ENCODE measurements around the gene SMIM38.

DNA sequence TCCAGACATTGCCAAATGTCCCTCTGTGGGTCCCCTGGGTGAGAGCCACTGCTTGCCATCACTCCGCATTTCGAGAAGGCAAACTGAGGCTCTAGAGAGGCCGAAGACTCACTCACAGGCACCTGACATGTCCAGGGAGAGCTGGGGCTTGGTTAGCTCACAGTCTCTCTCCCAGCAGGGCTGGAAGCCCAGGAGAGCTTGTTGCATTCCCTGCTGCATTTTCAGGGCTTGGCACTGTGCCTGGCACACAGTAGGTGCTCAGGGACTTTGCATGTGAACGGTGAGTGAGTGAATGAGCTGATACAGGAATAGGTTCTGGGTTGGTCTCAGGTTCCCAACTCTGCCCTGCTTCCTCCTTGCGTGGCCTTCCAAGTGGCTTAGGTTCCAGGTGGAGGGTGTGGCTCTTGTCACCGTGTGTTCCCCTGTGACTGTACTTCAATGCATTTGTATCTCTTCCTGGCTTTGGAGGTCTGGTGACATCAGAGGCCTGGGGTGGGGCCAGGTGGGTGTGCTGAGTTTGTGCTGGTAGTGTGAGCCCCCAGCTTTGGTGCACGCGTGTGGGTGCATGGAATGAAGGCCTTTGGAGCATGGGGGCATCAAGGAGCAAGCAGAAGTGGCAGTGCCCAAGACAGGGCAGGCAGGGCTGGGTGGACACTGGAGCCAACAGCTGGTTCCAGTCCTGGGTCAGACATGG, 18.4 kb upstream of the SMIM38 start:
- TF ChIP-seq GATA3 (IDR thresholded peaks at IDR 0.05; ENCODE audit: low read depth, low read length) (no peak), GATA2 (IDR thresholded peaks at IDR 0.05; ENCODE audit: low read depth, low read length) (no peak)
